Activated T-cell treated with anti-CD3 and anti-CD28 coated beads, Interleukin-2, amount 50 U/mL, for 4 hours (primary cell): Measurements from ENCODE around the gene CHD9. TPM values are rescaled to one million over a fixed set of nuclear protein-coding genes. Genes with fewer than 3 reads are reported as not detected.
"Not testable (repeated sequence)": the region's sequence is repeated elsewhere in the genome, so short reads cannot be mapped to it uniquely, and the experiment has no call there.

Experiments
- ATAC-seq, 2 donors: fragments of 200-7000 bp; cut with Tn5 transposase; one replicate each; pipeline ENCODE4 v1.10.0; 2021
- DNase-seq: peaks from one replicate; pipeline ENCODE4 v3.0.0-alpha.2; 2020
- H3K27me3 Mint-ChIP-seq: one replicate; pipeline ENCODE4 v1.8.0; 2021; ENCODE audit warnings: low read depth, mixed read lengths
- H3K36me3 Mint-ChIP-seq: one replicate; pipeline ENCODE4 v1.8.0; 2022; ENCODE audit warnings: mixed read lengths; ENCODE audit not compliant: insufficient read depth
- H3K4me1 Mint-ChIP-seq: one replicate; pipeline ENCODE4 v1.8.0; 2021; ENCODE audit warnings: low read depth, mixed read lengths
- H3K4me3 Mint-ChIP-seq: one replicate; pipeline ENCODE4 v1.8.0; 2021; ENCODE audit warnings: mild to moderate bottlenecking, moderate library complexity, mixed read lengths
- H3K9me3 Mint-ChIP-seq: one replicate; pipeline ENCODE4 v1.8.0; 2021; ENCODE audit warnings: mixed read lengths
- total RNA-seq, 3 donors: library from RNA; stranded (reverse); gene quantifications; one replicate each; pipeline ENCODE4 v1.2.1, GENCODE V29; 2021

The CHD9 gene
- total RNA-seq, 3 donors from 2014 or later, result 10.8 to 12.7 (median 11.7) TPM

DNA sequence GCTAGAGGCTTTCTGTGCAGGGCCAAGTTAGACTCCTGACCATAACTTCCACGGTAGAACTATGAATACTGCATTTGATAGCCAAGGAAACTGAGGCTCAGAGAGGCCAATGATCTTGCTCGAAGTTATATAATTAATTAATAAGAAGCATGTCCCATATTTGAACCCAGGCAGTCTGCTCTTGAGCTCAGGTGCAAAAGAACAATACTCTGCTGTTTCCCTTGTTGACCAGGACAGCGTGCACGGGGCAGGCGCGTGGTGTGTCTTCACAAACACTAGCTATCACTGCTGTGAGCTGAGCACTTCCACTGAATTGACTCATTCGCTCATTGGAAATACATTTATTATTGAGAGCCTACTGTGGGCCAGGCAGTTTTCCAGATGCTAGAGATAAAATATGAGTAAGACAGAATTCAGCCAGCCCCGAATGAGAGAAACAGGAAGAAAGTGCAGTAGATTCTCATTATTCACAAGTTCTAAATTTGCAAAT is 1.6 kb downstream of the CHD9 start:
- H3K36me3 Mint-ChIP-seq, result no peaks in the 10 kb centered on the region
- H3K4me1 Mint-ChIP-seq, result peaks cover 21% of the 10 kb centered on the region
- no peak overlapping the region for H3K4me3 Mint-ChIP-seq
- ATAC-seq (no peak), DNase-seq (no peak)
- H3K27me3 Mint-ChIP-seq, result peaks cover 2% of the 10 kb centered on the region
- H3K9me3 Mint-ChIP-seq, result no peaks in the 10 kb centered on the region

GRCh38 chr16:53057658-53058057 is 2.9 kb downstream of the CHD9 start:
- Mint-ChIP-seq H3K27me3 (peaks cover 2% of the 10 kb centered on the region), H3K36me3 (no peaks in the 10 kb centered on the region), H3K4me3 (no peak overlapping the region), H3K9me3 (no peaks in the 10 kb centered on the region), H3K4me1 (peaks cover 28% of the 10 kb centered on the region)
- DNase-seq, result no peak
- ATAC-seq, result no peak

DNA sequence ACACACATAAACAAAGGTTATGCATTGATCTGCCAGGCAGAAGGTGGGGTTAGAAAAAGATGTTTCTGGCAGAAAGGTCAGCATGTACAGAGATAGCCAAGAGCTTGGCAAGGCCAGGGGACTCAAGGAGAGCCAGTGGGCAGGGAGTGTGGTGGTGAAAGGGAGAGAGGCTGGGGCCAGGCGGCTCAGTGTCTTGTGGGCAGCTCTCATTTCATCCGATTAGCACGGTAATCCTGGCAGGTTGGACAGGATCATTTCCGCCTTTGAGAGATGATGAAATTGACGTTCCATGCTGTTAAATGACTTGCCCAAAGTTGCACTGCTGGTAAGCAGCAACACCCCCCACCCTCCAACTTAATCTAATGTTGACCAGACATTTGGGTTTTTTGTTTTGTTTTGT is 3.6 kb downstream of the CHD9 start:
- ATAC-seq, result no peak
- DNase-seq, result no peak
- H3K4me3 Mint-ChIP-seq, result no peak overlapping the region
- peaks cover 28% of the 10 kb centered on the region for H3K4me1 Mint-ChIP-seq
- no peaks in the 10 kb centered on the region for H3K9me3 Mint-ChIP-seq
- no peaks in the 10 kb centered on the region for H3K36me3 Mint-ChIP-seq
- no peaks in the 10 kb centered on the region for H3K27me3 Mint-ChIP-seq

DNA sequence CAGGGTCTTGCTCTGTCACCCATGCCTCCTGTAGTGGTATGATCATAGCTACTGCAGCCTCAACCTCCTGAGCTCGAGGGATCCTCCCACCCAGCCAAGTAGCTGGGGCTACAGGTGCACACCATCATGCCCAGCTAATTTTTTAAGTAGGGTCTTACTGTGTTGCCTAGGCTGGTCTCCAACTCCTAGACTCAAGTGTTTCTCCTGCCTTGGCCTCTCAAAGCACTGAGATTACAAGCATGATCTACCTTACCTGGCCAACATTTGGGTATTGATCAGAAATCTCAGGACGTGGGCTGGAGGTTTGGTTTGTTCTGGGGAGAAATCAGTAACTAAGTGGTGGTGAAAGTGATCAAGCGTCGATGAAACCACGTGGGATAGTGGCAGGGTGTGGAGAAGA is 4.1 kb downstream of the CHD9 start:
- Mint-ChIP-seq H3K9me3 (no peaks in the 10 kb centered on the region), H3K27me3 (no peaks in the 10 kb centered on the region), H3K4me1 (peaks cover 28% of the 10 kb centered on the region), H3K4me3 (no peak overlapping the region), H3K36me3 (no peaks in the 10 kb centered on the region)
- ATAC-seq (no peak), DNase-seq (no peak)

GRCh38 chr16:53059672-53060071 is 4.9 kb downstream of the CHD9 start:
- Mint-ChIP-seq H3K27me3 (no peaks in the 10 kb centered on the region), H3K9me3 (no peaks in the 10 kb centered on the region), H3K4me3 (no peak overlapping the region), H3K4me1 (peaks cover 26% of the 10 kb centered on the region), H3K36me3 (no peaks in the 10 kb centered on the region)
- no peak for ATAC-seq
- DNase-seq, result no peak

DNA sequence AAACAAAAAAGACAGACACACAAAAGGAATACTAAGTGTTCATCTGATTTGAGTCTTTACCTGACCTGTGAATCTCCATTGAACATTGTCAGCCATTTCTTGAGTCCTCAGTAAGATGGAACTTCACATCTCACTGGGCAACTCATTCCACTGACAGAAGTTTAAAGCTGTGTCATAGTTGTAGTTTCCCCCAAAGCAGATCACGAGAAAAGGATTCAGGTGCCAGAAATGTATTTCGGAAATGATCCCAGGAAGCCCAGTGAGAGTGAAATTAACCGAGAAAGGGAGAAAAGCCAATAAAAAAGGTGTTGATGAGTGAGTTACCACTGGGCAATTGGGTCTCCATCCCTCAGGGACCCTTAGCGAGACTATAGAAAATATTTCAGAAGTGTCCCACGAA is 6.5 kb downstream of the CHD9 start:
- H3K9me3 Mint-ChIP-seq, result no peaks in the 10 kb centered on the region
- H3K4me1 Mint-ChIP-seq, result peaks cover 24% of the 10 kb centered on the region
- DNase-seq, result no peak
- H3K27me3 Mint-ChIP-seq, result no peaks in the 10 kb centered on the region
- ATAC-seq, result no peak
- no peaks in the 10 kb centered on the region for H3K36me3 Mint-ChIP-seq
- H3K4me3 Mint-ChIP-seq, result no peak overlapping the region

GRCh38 chr16:53061701-53062159 is 6.9 kb downstream of the CHD9 start:
- no peaks in the 10 kb centered on the region for H3K27me3 Mint-ChIP-seq
- no peak for DNase-seq
- H3K36me3 Mint-ChIP-seq, result no peaks in the 10 kb centered on the region
- peak; percentile 62 to 69 for ATAC-seq
- H3K9me3 Mint-ChIP-seq, result no peaks in the 10 kb centered on the region
- peaks cover 22% of the 10 kb centered on the region for H3K4me1 Mint-ChIP-seq
- H3K4me3 Mint-ChIP-seq, result no peak overlapping the region

DNA sequence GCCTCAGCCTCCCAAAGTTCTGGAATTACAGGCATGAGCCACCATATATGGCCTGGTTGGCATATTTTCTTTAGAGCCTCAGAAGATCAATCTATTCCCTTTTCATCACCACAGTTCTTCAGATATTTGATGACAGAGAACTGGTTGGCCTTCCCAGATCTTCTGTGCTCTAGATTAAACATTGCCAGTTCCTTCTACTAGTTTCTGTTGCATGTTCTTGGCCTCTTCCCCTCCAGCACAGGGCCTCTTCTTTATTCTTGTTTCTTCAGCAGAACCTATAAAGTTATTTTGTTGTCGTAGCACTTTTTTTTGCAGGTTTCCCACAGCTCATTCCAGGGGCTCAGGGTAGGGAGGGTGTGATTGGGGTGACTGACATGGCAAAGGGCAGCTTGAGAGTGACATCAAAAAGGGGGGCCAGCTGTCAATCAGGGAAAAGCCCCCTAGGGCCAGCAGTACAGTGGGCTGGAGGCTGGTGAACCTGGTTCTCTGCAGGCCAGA is 9.3 kb downstream of the CHD9 start:
- DNase-seq (no peak), ATAC-seq (no peak)
- no peaks in the 10 kb centered on the region for H3K9me3 Mint-ChIP-seq
- peaks cover 32% of the 10 kb centered on the region for H3K4me1 Mint-ChIP-seq
- no peak overlapping the region for H3K4me3 Mint-ChIP-seq
- H3K27me3 Mint-ChIP-seq, result no peaks in the 10 kb centered on the region
- H3K36me3 Mint-ChIP-seq, result no peaks in the 10 kb centered on the region

GRCh38 chr16:53065461-53066061 is 10.8 kb downstream of the CHD9 start:
- no peak overlapping the region for H3K4me3 Mint-ChIP-seq
- ATAC-seq (no peak), DNase-seq (no peak)
- peaks cover 44% of the 10 kb centered on the region for H3K4me1 Mint-ChIP-seq
- no peaks in the 10 kb centered on the region for H3K36me3 Mint-ChIP-seq
- H3K27me3 Mint-ChIP-seq, result no peaks in the 10 kb centered on the region
- H3K9me3 Mint-ChIP-seq, result no peaks in the 10 kb centered on the region

GRCh38 chr16:53067675-53068074 is 12.9 kb downstream of the CHD9 start:
- Mint-ChIP-seq H3K9me3 (no peaks in the 10 kb centered on the region), H3K4me3 (no peak overlapping the region), H3K4me1 (peaks cover 38% of the 10 kb centered on the region), H3K27me3 (no peaks in the 10 kb centered on the region), H3K36me3 (no peaks in the 10 kb centered on the region)
- DNase-seq (no peak), ATAC-seq (no peak)

DNA sequence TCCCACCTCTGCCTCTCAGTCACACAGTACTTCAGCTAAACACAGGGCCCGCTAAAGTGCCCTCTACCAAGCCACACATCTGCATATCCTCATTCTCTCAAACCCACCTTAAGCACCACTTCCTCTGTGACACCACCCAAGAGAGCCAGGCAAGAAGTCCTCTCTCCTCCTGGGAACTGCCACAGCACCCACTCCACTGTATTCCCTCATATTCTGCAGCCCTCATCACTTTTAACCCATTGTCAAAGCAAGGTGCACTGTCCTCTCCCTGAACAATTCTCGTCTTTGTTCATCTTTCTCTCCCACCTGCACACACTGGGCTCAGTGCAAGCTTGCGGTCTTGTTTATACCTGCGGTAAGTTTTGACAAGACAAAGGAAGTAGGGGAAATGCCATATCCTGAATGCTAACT is 13.6 kb downstream of the CHD9 start:
- Mint-ChIP-seq H3K4me1 (peaks cover 38% of the 10 kb centered on the region), H3K27me3 (no peaks in the 10 kb centered on the region), H3K4me3 (peak overlapping the region; percentile 42)

GRCh38 chr16:53069772-53070171 is 15.0 kb downstream of the CHD9 start:
- DNase-seq, result no peak
- Mint-ChIP-seq H3K9me3 (no peaks in the 10 kb centered on the region), H3K27me3 (no peaks in the 10 kb centered on the region), H3K4me1 (peaks cover 36% of the 10 kb centered on the region), H3K36me3 (no peaks in the 10 kb centered on the region), H3K4me3 (no peak overlapping the region)
- ATAC-seq, result no peak

More for the DNA sequence above, 13.6 kb downstream of the CHD9 start:
- ATAC-seq, result peak in 1 of 2 donors; percentile 61
- no peaks in the 10 kb centered on the region for H3K9me3 Mint-ChIP-seq
- H3K36me3 Mint-ChIP-seq, result no peaks in the 10 kb centered on the region
- DNase-seq, result no peak

GRCh38 chr16:53071748-53072301 is 17.0 kb downstream of the CHD9 start:
- Mint-ChIP-seq H3K4me3 (no peak overlapping the region), H3K4me1 (peaks cover 31% of the 10 kb centered on the region), H3K36me3 (peaks cover 4% of the 10 kb centered on the region), H3K9me3 (no peaks in the 10 kb centered on the region), H3K27me3 (no peaks in the 10 kb centered on the region)
- ATAC-seq, result no peak
- DNase-seq, result no peak

GRCh38 chr16:53073022-53073421 is 18.2 kb downstream of the CHD9 start:
- Mint-ChIP-seq H3K9me3 (no peaks in the 10 kb centered on the region), H3K27me3 (no peaks in the 10 kb centered on the region), H3K36me3 (peaks cover 5% of the 10 kb centered on the region), H3K4me3 (no peak overlapping the region), H3K4me1 (peaks cover 25% of the 10 kb centered on the region)
- no peak for DNase-seq
- ATAC-seq, result no peak

DNA sequence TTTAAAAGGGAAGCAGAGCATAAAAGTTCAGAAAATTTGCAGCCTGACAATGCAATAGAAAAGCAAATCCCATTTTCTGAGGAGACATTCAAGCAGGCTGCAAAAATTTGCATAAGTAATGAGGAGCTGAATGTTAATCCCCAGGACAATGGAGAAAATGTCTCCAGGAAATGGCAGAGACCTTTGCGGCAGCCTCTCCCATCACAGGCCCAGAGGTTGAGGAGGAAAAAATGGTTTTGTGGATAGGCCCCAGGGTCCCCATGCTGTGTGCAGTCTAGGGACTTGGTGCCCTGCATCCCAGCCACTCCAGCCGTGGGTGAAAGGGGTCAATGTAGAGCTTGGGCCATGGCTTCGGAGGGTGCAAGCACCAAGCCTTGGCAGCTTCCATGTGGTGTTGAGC is 19.5 kb downstream of the CHD9 start:
- not testable (repeated sequence) for H3K27me3 Mint-ChIP-seq, H3K36me3 Mint-ChIP-seq, H3K9me3 Mint-ChIP-seq, H3K4me3 Mint-ChIP-seq, ATAC-seq, DNase-seq
- H3K4me1 Mint-ChIP-seq, result peaks cover 16% of the 10 kb centered on the region
